GM12873 (cell line): ENCODE results near the gene DPPA5.

Experiments used
- TF ChIP-seq, protein P1 (sequence below): IDR thresholded peaks from 2 replicates; pipeline ENCODE4 v1.5.1; 2012; ENCODE audit warnings: low read depth, mild to moderate bottlenecking, moderate library complexity, low read length, control low read depth; ENCODE audit not compliant: insufficient read depth; ENCODE audit errors: missing control alignments

DPPA5 gene

DNA sequence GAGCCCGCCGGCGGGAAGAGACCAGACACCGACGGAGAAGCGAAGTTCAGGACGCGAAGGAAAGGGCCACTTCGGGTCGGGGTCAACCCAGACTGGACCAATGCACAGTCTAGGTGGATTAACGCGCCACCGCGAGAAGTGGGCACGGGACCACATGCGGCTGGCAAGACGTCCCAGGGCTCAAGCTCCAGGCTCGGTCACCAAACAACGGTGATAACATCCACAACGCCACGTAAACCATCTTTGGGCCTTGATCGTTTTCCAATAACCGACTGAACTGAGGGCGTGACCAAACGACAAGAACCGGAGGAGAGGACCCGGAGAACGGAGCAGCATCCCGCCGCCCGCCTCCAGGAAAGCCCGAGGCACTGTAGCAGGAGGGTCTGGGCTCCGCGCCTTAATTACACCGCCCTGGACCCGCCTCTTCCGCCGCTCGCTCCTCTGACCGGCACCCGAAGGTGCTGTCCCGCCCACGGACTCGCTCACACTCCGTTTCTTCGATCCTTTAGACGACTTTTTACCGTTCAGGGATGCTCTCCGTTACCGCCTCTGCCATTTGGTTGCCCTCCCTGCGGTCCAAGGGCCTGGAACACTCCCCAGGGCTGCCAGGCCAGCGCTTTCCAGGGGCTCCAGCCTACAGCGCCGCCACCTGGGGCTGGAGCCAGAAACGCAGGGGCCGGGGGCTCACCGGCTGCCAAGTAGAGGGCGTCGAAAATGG, 44.1 kb downstream of the DPPA5 start:
- TF ChIP-seq, protein P1, sequence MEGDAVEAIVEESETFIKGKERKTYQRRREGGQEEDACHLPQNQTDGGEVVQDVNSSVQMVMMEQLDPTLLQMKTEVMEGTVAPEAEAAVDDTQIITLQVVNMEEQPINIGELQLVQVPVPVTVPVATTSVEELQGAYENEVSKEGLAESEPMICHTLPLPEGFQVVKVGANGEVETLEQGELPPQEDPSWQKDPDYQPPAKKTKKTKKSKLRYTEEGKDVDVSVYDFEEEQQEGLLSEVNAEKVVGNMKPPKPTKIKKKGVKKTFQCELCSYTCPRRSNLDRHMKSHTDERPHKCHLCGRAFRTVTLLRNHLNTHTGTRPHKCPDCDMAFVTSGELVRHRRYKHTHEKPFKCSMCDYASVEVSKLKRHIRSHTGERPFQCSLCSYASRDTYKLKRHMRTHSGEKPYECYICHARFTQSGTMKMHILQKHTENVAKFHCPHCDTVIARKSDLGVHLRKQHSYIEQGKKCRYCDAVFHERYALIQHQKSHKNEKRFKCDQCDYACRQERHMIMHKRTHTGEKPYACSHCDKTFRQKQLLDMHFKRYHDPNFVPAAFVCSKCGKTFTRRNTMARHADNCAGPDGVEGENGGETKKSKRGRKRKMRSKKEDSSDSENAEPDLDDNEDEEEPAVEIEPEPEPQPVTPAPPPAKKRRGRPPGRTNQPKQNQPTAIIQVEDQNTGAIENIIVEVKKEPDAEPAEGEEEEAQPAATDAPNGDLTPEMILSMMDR: peak; percentile 63

DNA sequence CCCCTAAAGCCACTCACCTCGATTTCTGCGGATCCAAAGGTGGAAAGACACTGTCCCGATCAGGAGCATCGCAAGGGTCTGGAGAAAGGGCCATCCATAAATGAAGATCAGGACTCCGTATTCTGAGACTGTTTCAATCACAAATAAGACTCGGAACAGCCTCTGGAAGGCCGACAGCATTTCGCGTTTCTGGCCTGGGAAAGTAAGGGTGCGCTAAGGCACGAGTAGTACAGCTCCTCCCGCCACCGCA, 44.6 kb downstream of the DPPA5 start:
- TF ChIP-seq, protein P1: no peak

DNA sequence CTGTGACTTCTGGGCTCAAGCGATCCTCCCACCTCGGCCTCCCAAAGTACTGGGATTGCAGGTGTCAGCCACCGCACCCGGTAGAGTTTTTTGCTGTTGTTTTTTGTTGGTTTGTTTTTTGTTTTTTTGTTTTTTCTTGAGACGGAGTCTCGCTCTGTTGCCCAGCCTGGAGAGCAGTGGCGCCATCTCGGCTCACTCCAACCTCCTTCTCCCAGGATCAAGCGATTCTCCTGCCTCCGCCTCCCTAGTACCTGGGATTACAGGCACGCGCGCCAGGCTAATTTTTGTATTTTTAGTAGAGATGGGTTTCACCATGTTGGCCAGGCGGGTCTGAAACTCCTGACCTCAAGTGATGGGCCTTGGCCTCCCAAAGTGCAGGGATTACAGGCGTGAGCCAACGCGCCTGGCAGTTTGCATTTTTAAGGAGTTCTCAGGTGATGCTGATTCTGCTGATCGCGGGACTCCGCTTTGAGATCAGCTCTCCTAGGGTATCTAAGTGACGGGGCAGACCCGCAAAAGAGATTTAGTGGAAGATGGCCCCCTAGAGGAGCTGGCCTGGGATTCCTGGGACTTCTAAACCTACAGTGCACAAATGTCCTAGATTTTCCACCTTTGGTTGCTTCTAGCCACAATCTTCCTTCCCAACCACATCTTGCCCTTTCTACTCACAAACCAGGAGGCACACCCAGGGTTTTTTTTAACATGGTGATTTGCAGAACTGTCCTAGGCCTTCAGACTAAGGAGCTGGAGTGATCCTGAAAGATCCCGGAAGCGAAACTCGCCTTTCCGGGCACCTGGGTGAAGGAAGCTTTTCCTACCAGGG, 45.2 kb downstream of the DPPA5 start:
- TF ChIP-seq, protein P1: no peak
